HEK293 (cell line): ENCODE measurements around the gene TICRR.
A peak's percentile ranks its signal among the peaks of the same experiment; 100 is the strongest.

Experiments
- AEBP2 ChIP-seq: fragments of 450-650 bp; formaldehyde crosslinking; IDR thresholded peaks from 2 replicates; pipeline ENCODE4 v1.5.1; 2016; ENCODE audit warnings: missing biosample characterization, missing genetic modification characterization, borderline replicate concordance
- HOXC10 ChIP-seq: sonication (generic); formaldehyde crosslinking; IDR thresholded peaks from 2 replicates; pipeline ENCODE4 v1.8.1; 2023; ENCODE audit warnings: mild to moderate bottlenecking, missing genetic modification reagents
- KLF9 ChIP-seq: fragments of 450-650 bp; formaldehyde crosslinking; IDR thresholded peaks from 2 replicates; pipeline ENCODE4 v1.5.1; 2016; ENCODE audit warnings: missing biosample characterization, missing genetic modification characterization, low read depth
- OSR2 ChIP-seq: fragments of 450-650 bp; formaldehyde crosslinking; IDR thresholded peaks from 2 replicates; pipeline ENCODE4 v1.5.1; 2016; ENCODE audit warnings: missing biosample characterization, missing genetic modification characterization
- PRDM1 ChIP-seq: fragments of 450-650 bp; formaldehyde crosslinking; IDR thresholded peaks from 2 replicates; pipeline ENCODE4; 2016; ENCODE audit warnings: missing biosample characterization, missing genetic modification characterization
- SETDB1 ChIP-seq: IDR thresholded peaks from one replicate; pipeline ENCODE4 v1.6.1; 2017; ENCODE audit warnings: mild to moderate bottlenecking, low read length, moderate library complexity, mixed read lengths; ENCODE audit not compliant: insufficient read length
- ZBTB11 ChIP-seq: fragments of 450-650 bp; formaldehyde crosslinking; conservative IDR thresholded peaks from 2 replicates; pipeline ENCODE4 v1.5.1; 2016; ENCODE audit warnings: low read depth, missing biosample characterization, missing genetic modification characterization
- ZBTB20 ChIP-seq: fragments of 450-650 bp; formaldehyde crosslinking; IDR thresholded peaks from 2 replicates; pipeline ENCODE4 v1.5.1; 2016; ENCODE audit warnings: missing biosample characterization, missing genetic modification characterization
- ZBTB48 ChIP-seq: fragments of 450-650 bp; formaldehyde crosslinking; IDR thresholded peaks from 2 replicates; pipeline ENCODE4 v1.5.1; 2016; ENCODE audit warnings: missing biosample characterization, missing genetic modification characterization
- ZNF10 ChIP-seq: fragments of 450-650 bp; formaldehyde crosslinking; IDR thresholded peaks from 2 replicates; pipeline ENCODE4 v1.5.1; 2017; ENCODE audit warnings: missing biosample characterization, missing genetic modification characterization
- ZNF148 ChIP-seq: fragments of 450-650 bp; formaldehyde crosslinking; IDR thresholded peaks from 2 replicates; pipeline ENCODE4 v1.5.0; 2017; ENCODE audit warnings: missing biosample characterization, missing genetic modification characterization, borderline replicate concordance
- ZNF169 ChIP-seq: fragments of 450-650 bp; formaldehyde crosslinking; IDR thresholded peaks from 2 replicates; pipeline ENCODE4 v1.5.1; 2016; ENCODE audit warnings: missing biosample characterization, missing genetic modification characterization
- ZNF311 ChIP-seq: fragments of 450-650 bp; formaldehyde crosslinking; IDR thresholded peaks from 2 replicates; pipeline ENCODE4 v1.5.1; 2017; ENCODE audit warnings: missing biosample characterization, missing genetic modification characterization, borderline replicate concordance
- ZNF335 ChIP-seq: fragments of 450-650 bp; formaldehyde crosslinking; conservative IDR thresholded peaks from 2 replicates; pipeline ENCODE4 v1.5.1; 2016; ENCODE audit warnings: missing biosample characterization, missing genetic modification characterization
- ZNF350 ChIP-seq: fragments of 450-650 bp; formaldehyde crosslinking; IDR thresholded peaks from 2 replicates; pipeline ENCODE4 v1.5.0; 2017; ENCODE audit warnings: missing biosample characterization, mild to moderate bottlenecking, missing genetic modification characterization
- ZNF433 ChIP-seq: fragments of 450-650 bp; formaldehyde crosslinking; IDR thresholded peaks from 2 replicates; pipeline ENCODE4 v1.5.1; 2016; ENCODE audit warnings: missing biosample characterization, missing genetic modification characterization, low read depth
- ZNF501 ChIP-seq: fragments of 450-650 bp; formaldehyde crosslinking; IDR thresholded peaks from 2 replicates; pipeline ENCODE4 v1.5.1; 2016; ENCODE audit warnings: missing biosample characterization, missing genetic modification characterization
- ZNF513 ChIP-seq: fragments of 450-650 bp; IDR thresholded peaks from 2 replicates; pipeline ENCODE4 v1.5.1; 2018; ENCODE audit warnings: missing biosample characterization, missing genetic modification characterization
- ZNF558 ChIP-seq: fragments of 450-650 bp; formaldehyde crosslinking; IDR thresholded peaks from 2 replicates; pipeline ENCODE4 v1.5.1; 2016; ENCODE audit warnings: missing biosample characterization, missing genetic modification characterization
- ZNF571 ChIP-seq: fragments of 450-650 bp; formaldehyde crosslinking; IDR thresholded peaks from 2 replicates; pipeline ENCODE4 v1.5.0; 2017; ENCODE audit warnings: missing biosample characterization, missing genetic modification characterization
- ZNF704 ChIP-seq: fragments of 450-650 bp; formaldehyde crosslinking; IDR thresholded peaks from 2 replicates; pipeline ENCODE4 v1.5.1; 2016; ENCODE audit warnings: missing biosample characterization, missing genetic modification characterization
- ZNF747 ChIP-seq: fragments of 450-650 bp; formaldehyde crosslinking; IDR thresholded peaks from 2 replicates; pipeline ENCODE4 v1.5.1; 2016; ENCODE audit warnings: missing biosample characterization, missing genetic modification characterization
- ZNF777 ChIP-seq: fragments of 450-650 bp; formaldehyde crosslinking; IDR thresholded peaks from 2 replicates; pipeline ENCODE4 v1.5.1; 2017; ENCODE audit warnings: missing biosample characterization, missing genetic modification characterization, borderline replicate concordance
- TF ChIP-seq, protein P1 (sequence below): fragments of 450-650 bp; formaldehyde crosslinking; IDR thresholded peaks from 2 replicates; pipeline ENCODE4 v1.5.1; 2016; ENCODE audit warnings: missing biosample characterization, missing genetic modification characterization
- TF ChIP-seq, protein P2 (sequence below): fragments of 450-650 bp; formaldehyde crosslinking; IDR thresholded peaks from 2 replicates; pipeline ENCODE4 v1.5.1; 2016; ENCODE audit warnings: missing biosample characterization, missing genetic modification characterization
- TF ChIP-seq, protein P3 (sequence below): fragments of 450-650 bp; formaldehyde crosslinking; IDR thresholded peaks from 2 replicates; pipeline ENCODE4 v1.5.1; 2017; ENCODE audit warnings: missing biosample characterization, missing genetic modification characterization

TICRR gene

GRCh38 chr15:89575146-89575655, at the start of gene TICRR (continued):
- TF ChIP-seq ZBTB11 (tag by site-specific recombination) (peak; percentile 40; the same call in 1 of the 2 replicates), ZNF169 (no peak), ZNF10 (tag by site-specific recombination) (no peak), ZNF747 (tag by site-specific recombination) (no peak), PRDM1 (tag by site-specific recombination) (peak; percentile 91), HOXC10 (no peak), ZNF335 (tag by site-specific recombination) (no peak), ZNF777 (tag by site-specific recombination) (no peak), ZNF571 (no peak), OSR2 (no peak), AEBP2 (no peak), ZNF501 (tag by site-specific recombination) (no peak), ZNF704 (tag by site-specific recombination) (no peak), ZNF148 (no peak), SETDB1 (no peak), ZNF433 (tag by site-specific recombination) (no peak), ZBTB48 (peak; percentile 87), ZNF513 (tag by site-specific recombination) (no peak), ZNF558 (no peak), KLF9 (tag by site-specific recombination) (peak; percentile 92), ZNF350 (tag by site-specific recombination) (no peak), ZNF311 (tag by site-specific recombination) (no peak), ZBTB20 (peak; percentile 90; the same call in 1 of the 2 replicates)
- TF ChIP-seq, protein P1, sequence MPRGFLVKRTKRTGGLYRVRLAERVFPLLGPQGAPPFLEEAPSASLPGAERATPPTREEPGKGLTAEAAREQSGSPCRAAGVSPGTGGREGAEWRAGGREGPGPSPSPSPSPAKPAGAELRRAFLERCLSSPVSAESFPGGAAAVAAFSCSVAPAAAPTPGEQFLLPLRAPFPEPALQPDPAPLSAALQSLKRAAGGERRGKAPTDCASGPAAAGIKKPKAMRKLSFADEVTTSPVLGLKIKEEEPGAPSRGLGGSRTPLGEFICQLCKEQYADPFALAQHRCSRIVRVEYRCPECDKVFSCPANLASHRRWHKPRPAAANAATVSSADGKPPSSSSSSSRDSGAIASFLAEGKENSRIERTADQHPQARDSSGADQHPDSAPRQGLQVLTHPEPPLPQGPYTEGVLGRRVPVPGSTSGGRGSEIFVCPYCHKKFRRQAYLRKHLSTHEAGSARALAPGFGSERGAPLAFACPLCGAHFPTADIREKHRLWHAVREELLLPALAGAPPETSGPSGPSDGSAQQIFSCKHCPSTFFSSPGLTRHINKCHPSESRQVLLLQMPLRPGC (tag by site-specific recombination), result no peak
- TF ChIP-seq, protein P2, sequence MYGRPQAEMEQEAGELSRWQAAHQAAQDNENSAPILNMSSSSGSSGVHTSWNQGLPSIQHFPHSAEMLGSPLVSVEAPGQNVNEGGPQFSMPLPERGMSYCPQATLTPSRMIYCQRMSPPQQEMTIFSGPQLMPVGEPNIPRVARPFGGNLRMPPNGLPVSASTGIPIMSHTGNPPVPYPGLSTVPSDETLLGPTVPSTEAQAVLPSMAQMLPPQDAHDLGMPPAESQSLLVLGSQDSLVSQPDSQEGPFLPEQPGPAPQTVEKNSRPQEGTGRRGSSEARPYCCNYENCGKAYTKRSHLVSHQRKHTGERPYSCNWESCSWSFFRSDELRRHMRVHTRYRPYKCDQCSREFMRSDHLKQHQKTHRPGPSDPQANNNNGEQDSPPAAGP (tag by site-specific recombination), result peak; percentile 18; the same call in 1 of the 2 replicates
- TF ChIP-seq, protein P3, sequence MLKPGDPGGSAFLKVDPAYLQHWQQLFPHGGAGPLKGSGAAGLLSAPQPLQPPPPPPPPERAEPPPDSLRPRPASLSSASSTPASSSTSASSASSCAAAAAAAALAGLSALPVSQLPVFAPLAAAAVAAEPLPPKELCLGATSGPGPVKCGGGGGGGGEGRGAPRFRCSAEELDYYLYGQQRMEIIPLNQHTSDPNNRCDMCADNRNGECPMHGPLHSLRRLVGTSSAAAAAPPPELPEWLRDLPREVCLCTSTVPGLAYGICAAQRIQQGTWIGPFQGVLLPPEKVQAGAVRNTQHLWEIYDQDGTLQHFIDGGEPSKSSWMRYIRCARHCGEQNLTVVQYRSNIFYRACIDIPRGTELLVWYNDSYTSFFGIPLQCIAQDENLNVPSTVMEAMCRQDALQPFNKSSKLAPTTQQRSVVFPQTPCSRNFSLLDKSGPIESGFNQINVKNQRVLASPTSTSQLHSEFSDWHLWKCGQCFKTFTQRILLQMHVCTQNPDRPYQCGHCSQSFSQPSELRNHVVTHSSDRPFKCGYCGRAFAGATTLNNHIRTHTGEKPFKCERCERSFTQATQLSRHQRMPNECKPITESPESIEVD (tag by site-specific recombination), result no peak
